Kidney (tissue), 14 donors: Measurements from ENCODE around the gene MFSD12. TPM values are rescaled to one million over a fixed set of nuclear protein-coding genes. Genes with fewer than 3 reads are reported as not detected.
A peak's percentile ranks its signal among the peaks of the same experiment; 100 is the strongest.

Experiments used
- DNase-seq, 5 donors: peaks; one replicate each; pipeline ENCODE4 v3.0.0-alpha.2; 2013 to 2020
- FAIRE-seq: peaks from 2 replicates; lab custom pipeline; 2012; peaks lifted over from hg19 to GRCh38; lab: Jason Lieb, UNC
- H3K27ac ChIP-seq, 2 donors: one replicate each; pipeline ENCODE4 v1.7.0; 2013; ENCODE audit warnings: low read depth in 2 of 2, low read length in 2 of 2, inconsistent platforms in 1 of 2
- H3K27me3 ChIP-seq: one replicate; pipeline ENCODE4 v1.7.1; 2013; ENCODE audit warnings: low read length, inconsistent platforms; ENCODE audit not compliant: control insufficient read depth, insufficient read depth
- H3K36me3 ChIP-seq, 3 donors: one replicate each; pipeline versions ENCODE4 v1.7.0 to v1.7.1; 2013; ENCODE audit warnings: low read length in 3 of 3, control low read depth in 1 of 3, inconsistent platforms in 1 of 3; ENCODE audit not compliant: insufficient read depth in 3 of 3, control insufficient read depth in 2 of 3
- H3K4me1 ChIP-seq, 3 donors: one replicate each; pipeline versions ENCODE4 v1.7.0 to v1.7.1; 2013; ENCODE audit warnings: low read length in 3 of 3, inconsistent platforms in 1 of 3, low read depth in 1 of 3; ENCODE audit not compliant: control insufficient read depth in 2 of 3, insufficient read depth in 2 of 3
- H3K4me3 ChIP-seq, 3 donors: one replicate each; pipeline versions ENCODE4 v1.7.0 to v1.8.1; 2013; ENCODE audit warnings: low read length in 3 of 3, control low read depth in 1 of 3, inconsistent platforms in 1 of 3
- H3K9ac ChIP-seq, 3 donors: one replicate each; pipeline versions ENCODE4 v1.7.0 to v1.7.1; 2013; ENCODE audit warnings: low read length in 3 of 3, control low read depth in 1 of 3, inconsistent platforms in 1 of 3
- H3K9me3 ChIP-seq, 3 donors: one replicate each; pipeline versions ENCODE4 v1.7.0 to v1.7.1; 2013; ENCODE audit warnings: low read length in 3 of 3, control low read depth in 1 of 3, inconsistent platforms in 1 of 3; ENCODE audit not compliant: control insufficient read depth in 2 of 3, insufficient read depth in 1 of 3
- intact Hi-C: fragments of 100-400 bp; cut with DNase I; formaldehyde crosslinking; loops from one replicate; pipeline ENCODE4 v1.11.1; 2022
- polyA plus RNA-seq: library from polyadenylated mRNA; stranded (reverse); fragments of 350-450 nt; fragmentation: Illumina TruSeq; extraction: RNeasy Lipid Tissue Mini Kit (QIAGEN cat#74804); gene quantifications from one replicate; pipeline ENCODE4 v1.2.3, GENCODE V29; 2014; ENCODE audit warnings: low read depth, low replicate concordance; ENCODE audit not compliant: insufficient read depth
- total RNA-seq: library from RNA; stranded (reverse); fragmentation: NEBNext Ultra II Directional; extraction: Animal tissue kit (Norgen Biotek cat#: 25700); gene quantifications from one replicate; pipeline ENCODE4 v1.2.1, GENCODE V29; 2021
- TF ChIP-seq, protein P1 (sequence below): IDR thresholded peaks from 3 replicates; pipeline ENCODE4 v1.5.1; 2012; ENCODE audit warnings: mild to moderate bottlenecking, moderate library complexity, borderline replicate concordance; ENCODE audit not compliant: insufficient read depth; ENCODE audit errors: extremely low read depth
- donor health status: control.
- donor health status: control.
- donor health status: control.
- donor health status: control.
- donor health status: control.
- donor health status: DM: yes; HTN: yes; CAD: no.
- donor health status: Normal renal cell carcinoma (clear cell type).

The MFSD12 gene
- total and polyA plus RNA-seq, 2 donors from 2014 or later, result 113 to 124 TPM

DNA sequence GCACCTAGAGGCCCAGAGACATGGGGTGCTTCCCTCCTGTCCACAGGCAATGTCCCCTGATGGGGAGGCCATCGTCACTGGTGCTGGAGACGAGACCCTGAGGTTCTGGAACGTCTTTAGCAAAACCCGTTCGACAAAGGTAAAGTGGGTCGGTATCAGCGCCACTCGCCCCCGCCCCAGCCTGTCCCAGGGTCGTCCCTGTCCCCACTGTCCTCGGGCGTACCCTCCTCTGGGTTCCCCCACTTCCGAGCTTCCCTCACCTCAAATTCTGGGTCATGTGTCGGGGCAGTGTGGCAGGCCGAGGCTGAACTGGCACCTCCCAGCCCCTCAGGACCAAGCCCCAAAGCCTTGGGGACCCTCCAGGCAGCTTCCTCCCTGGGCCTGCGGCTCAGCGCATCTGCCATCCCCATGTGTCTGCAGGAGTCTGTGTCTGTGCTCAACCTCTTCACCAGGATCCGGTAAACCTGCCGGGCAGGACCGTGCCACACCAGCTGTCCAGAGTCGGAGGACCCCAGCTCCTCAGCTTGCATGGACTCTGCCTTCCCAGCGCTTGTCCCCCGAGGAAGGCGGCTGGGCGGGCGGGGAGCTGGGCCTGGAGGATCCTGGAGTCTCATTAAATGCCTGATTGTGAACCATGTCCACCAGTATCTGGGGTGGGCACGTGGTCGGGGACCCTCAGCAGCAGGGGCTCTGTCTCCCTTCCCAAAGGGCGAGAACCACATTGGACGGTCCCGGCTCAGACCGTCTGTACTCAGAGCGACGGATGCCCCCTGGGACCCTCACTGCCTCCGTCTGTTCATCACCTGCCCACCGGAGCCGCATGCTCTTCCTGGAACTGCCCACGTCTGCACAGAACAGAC, 22.8 kb downstream of the MFSD12 start:
- DNase-seq (peak in 1 of 5 donors; percentile 71), FAIRE-seq (no peak)
- Histone ChIP-seq H3K9ac (no peak overlapping the region), H3K9me3 (no peaks in the 10 kb centered on the region), H3K27ac (no peak overlapping the region), H3K4me1 (no peaks in the 10 kb centered on the region), H3K27me3 (no peaks in the 10 kb centered on the region), H3K4me3 (no peak overlapping the region), H3K36me3 (peaks cover 0 to 13% (median 10%) of the 10 kb centered on the region in 3 donors)
- TF ChIP-seq, protein P1, sequence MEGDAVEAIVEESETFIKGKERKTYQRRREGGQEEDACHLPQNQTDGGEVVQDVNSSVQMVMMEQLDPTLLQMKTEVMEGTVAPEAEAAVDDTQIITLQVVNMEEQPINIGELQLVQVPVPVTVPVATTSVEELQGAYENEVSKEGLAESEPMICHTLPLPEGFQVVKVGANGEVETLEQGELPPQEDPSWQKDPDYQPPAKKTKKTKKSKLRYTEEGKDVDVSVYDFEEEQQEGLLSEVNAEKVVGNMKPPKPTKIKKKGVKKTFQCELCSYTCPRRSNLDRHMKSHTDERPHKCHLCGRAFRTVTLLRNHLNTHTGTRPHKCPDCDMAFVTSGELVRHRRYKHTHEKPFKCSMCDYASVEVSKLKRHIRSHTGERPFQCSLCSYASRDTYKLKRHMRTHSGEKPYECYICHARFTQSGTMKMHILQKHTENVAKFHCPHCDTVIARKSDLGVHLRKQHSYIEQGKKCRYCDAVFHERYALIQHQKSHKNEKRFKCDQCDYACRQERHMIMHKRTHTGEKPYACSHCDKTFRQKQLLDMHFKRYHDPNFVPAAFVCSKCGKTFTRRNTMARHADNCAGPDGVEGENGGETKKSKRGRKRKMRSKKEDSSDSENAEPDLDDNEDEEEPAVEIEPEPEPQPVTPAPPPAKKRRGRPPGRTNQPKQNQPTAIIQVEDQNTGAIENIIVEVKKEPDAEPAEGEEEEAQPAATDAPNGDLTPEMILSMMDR, result no peak
- intact Hi-C loops, result no loop called here

DNA sequence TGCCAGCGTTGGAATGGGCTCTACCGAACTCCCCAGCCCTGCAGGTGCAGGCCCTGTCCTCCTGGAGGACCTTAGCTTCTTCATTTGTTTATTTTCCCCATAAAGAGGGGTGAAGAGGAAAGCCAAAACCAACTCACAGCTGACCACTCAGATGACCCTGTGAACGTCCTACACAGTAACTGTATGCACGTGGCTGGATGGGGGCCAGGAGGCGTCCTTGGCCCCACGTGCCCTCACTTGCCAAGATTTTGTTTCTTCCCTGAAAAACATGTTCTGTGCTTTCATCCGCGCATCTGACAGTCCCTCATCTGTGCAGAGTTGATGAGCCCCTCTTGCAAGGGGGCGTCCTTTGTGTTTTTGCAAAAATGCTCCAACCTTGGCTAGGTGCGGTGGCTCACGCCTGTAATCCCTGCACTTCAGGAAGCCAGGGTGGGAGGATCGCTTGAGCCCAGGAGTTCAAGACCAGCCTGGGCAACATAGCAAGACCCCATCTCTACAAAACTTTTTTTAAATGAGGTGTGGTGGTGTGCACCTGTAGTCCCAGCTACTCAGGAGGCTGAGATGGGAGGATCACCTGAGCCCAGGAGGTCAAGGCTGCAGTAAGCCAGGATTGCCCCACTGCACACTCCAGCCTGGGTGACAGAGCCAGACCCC, 23.7 kb downstream of the MFSD12 start:
- H3K4me1 ChIP-seq, result no peaks in the 10 kb centered on the region
- FAIRE-seq (no peak), DNase-seq (no peak)
- H3K27me3 ChIP-seq, result no peaks in the 10 kb centered on the region
- no peaks in the 10 kb centered on the region for H3K9me3 ChIP-seq
- no peak overlapping the region for H3K27ac ChIP-seq
- intact Hi-C loops, result no loop called here
- TF ChIP-seq, protein P1, result no peak
- peaks cover 0 to 13% (median 10%) of the 10 kb centered on the region in 3 donors for H3K36me3 ChIP-seq
- H3K9ac ChIP-seq, result no peak overlapping the region
- H3K4me3 ChIP-seq, result no peak overlapping the region

DNA sequence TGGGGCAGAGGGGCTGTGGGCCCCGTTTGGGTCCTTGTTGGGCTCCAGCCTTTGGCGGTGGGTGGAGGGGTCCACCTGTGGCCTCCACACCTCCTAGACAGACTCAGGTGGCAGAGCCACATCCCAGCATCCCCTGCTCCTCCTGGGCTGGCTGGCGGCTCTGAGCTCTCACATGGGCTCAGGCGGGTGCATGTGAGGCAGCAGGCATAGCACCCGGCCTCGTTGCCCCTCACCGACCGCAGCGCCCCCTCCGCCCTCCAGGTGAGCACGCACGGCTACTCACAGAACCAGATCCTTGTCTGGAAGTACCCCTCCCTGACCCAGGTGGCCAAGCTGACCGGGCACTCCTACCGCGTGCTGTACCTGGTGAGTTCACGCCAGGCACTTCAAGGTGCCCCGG, 24.4 kb downstream of the MFSD12 start:
- Histone ChIP-seq H3K27me3 (no peaks in the 10 kb centered on the region), H3K4me3 (no peak overlapping the region), H3K9me3 (no peaks in the 10 kb centered on the region), H3K4me1 (no peaks in the 10 kb centered on the region), H3K9ac (no peak overlapping the region), H3K27ac (no peak overlapping the region), H3K36me3 (peaks cover 0 to 13% (median 10%) of the 10 kb centered on the region in 3 donors)
- DNase-seq, result no peak
- FAIRE-seq, result no peak
- TF ChIP-seq, protein P1, result no peak
- intact Hi-C loops, result no loop called here
